Activated naive CD4-positive, alpha-beta T cell (primary cell): Measurements from ENCODE around the gene CSKMT.
"Not testable (repeated sequence)": the region's sequence is repeated elsewhere in the genome, so short reads cannot be mapped to it uniquely, and the experiment has no call there.

Source experiments
- DNase-seq, 4 experiments: peaks; one replicate each; lab custom pipeline; 2025; lab: John Stamatoyannopoulos, UW

CSKMT gene

GRCh38 chr11:62656796-62657429, 8.2 kb upstream of the CSKMT start:
- DNase-seq: no peak

- DNase-seq: peak in 3 of 4 experiments; percentile 25 to 63 (median 45)
Measured at GRCh38 chr11:62664405-62665074, 572 bp upstream of the CSKMT start.

GRCh38 chr11:62665599-62666258, 617 bp downstream of the CSKMT start:
- DNase-seq: peak in 3 of 4 experiments; percentile 25 to 51 (median 47)

GRCh38 chr11:62666259-62666926, 1.3 kb downstream of the CSKMT start:
- no peak for DNase-seq

- DNase-seq: no peak
Measured at GRCh38 chr11:62667460-62667859, 2.3 kb downstream of the CSKMT start.

GRCh38 chr11:62669420-62670161, 4.5 kb downstream of the CSKMT start:
- no peak for DNase-seq

GRCh38 chr11:62671236-62671607, 6.1 kb downstream of the CSKMT start:
- peak in 1 of 4 experiments; percentile 42 for DNase-seq

- peak; percentile 39 to 60 (median 49) for DNase-seq
Measured at GRCh38 chr11:62671608-62672389, 6.7 kb downstream of the CSKMT start, which contains the start of the genes LBHD1 and UQCC3. Gene LBHD1, minus strand, starts transcription at chr11:62672267. Its CDS starts 2,236 bp downstream, at chr11:62670031. Gene UQCC3, plus strand, starts transcription at chr11:62671673. Its CDS starts 73 bp downstream, at chr11:62671746.

- no peak for DNase-seq
Measured at GRCh38 chr11:62673196-62673525, 8.0 kb downstream of the CSKMT start.

- not testable (repeated sequence) for DNase-seq
Measured at GRCh38 chr11:62675415-62675814, 10.3 kb downstream of the CSKMT start.

- no peak for DNase-seq
Measured at GRCh38 chr11:62676698-62677097, 11.6 kb downstream of the CSKMT start.

GRCh38 chr11:62677156-62677555, 12.0 kb downstream of the CSKMT start:
- DNase-seq: no peak

GRCh38 chr11:62677714-62678113, 12.6 kb downstream of the CSKMT start:
- DNase-seq: no peak

GRCh38 chr11:62678433-62678769, 13.3 kb downstream of the CSKMT start:
- DNase-seq: no peak

- DNase-seq: peak; percentile 55 to 72 (median 61)
Measured at GRCh38 chr11:62678770-62679696, 13.9 kb downstream of the CSKMT start, which contains the start of gene UBXN1. Gene UBXN1, minus strand, starts transcription at chr11:62679073. Its CDS starts 150 bp downstream, at chr11:62678923.

- peak in 2 of 4 experiments; percentile 7 to 12 for DNase-seq
Measured at GRCh38 chr11:62680825-62681240, 15.7 kb downstream of the CSKMT start.

- DNase-seq: no peak
Measured at GRCh38 chr11:62682518-62682917, 17.4 kb downstream of the CSKMT start.

GRCh38 chr11:62687508-62688396, 22.6 kb downstream of the CSKMT start:
- no peak for DNase-seq

- DNase-seq: no peak
Measured at GRCh38 chr11:62688491-62688890, 23.4 kb downstream of the CSKMT start.
